Bronchial epithelial cell (primary cell): ENCODE data around the gene DZIP1L. TPM values are rescaled to one million over a fixed set of nuclear protein-coding genes. Genes with fewer than 3 reads are reported as not detected.
A peak's percentile ranks its signal among the peaks of the same experiment; 100 is the strongest.

Experiments
- DNase-seq: peaks from one replicate; pipeline ENCODE4 v3.0.0-alpha.2; 2010; ENCODE audit warnings: low read depth
- FAIRE-seq: peaks from 2 replicates; lab custom pipeline; 2011; peaks lifted over from hg19 to GRCh38; lab: Jason Lieb, UNC
- H3K27me3 ChIP-seq: 2 replicates; pipeline ENCODE4 v1.5.1; 2011; ENCODE audit warnings: low read length; ENCODE audit not compliant: control insufficient read depth, insufficient read depth
- H3K36me3 ChIP-seq: 2 replicates; pipeline ENCODE4 v1.5.1; 2011; ENCODE audit warnings: low read length; ENCODE audit not compliant: control insufficient read depth, insufficient read depth
- H3K4me3 ChIP-seq: 2 replicates; pipeline ENCODE4 v1.5.1; 2011; ENCODE audit warnings: mild to moderate bottlenecking, low read depth, low read length, control low read depth
- total RNA-seq: library from RNA; depleted of rRNA; stranded (reverse); fragments of >200 nt; gene quantifications from 2 replicates; pipeline ENCODE4 v1.2.1, GENCODE V29; 2014
- TF ChIP-seq, protein P1 (sequence below): IDR thresholded peaks from 2 replicates; pipeline ENCODE4 v1.5.1; 2011; ENCODE audit warnings: mild to moderate bottlenecking, moderate library complexity, low read length, control low read depth, inconsistent platforms; ENCODE audit not compliant: insufficient read depth, severe bottlenecking

Gene DZIP1L
- total RNA-seq, 1 donor from 2014 or later, result 2.1 TPM

DNA sequence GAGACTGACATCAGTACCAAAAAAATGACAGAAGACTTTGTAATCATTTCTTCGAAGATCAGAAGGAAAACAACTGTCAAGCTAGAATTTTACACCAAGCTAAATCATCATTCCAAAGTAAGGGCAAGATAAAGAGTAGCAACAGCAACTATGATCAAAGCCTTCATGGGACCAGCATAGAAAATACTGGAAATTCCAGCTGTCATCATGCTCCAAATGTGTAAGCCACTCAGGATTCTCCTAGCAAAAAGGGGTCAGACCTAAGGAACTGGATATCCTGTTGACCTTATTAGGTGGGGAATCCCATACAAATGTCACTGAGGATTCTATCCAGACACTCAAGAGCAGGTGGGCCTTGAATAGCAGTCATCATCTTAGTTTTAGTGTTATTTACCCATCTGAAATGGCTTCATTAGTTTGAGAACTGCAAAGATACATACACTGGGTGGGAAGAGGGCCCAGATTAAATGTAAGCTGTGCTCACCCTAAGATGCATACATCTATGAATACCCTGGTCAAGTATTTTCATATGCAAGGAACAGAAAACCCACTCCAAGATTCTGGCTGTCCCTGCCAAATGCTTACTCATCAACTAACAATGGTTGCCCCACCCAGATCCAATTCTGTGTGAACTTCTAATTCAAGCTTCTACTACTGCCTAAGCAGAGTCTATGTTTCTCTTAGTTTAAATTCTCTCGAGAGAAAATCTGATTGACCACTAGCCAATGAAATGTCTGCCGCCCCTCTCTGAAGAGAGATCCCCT is 72.0 kb downstream of the DZIP1L start:
- TF ChIP-seq, protein P1, sequence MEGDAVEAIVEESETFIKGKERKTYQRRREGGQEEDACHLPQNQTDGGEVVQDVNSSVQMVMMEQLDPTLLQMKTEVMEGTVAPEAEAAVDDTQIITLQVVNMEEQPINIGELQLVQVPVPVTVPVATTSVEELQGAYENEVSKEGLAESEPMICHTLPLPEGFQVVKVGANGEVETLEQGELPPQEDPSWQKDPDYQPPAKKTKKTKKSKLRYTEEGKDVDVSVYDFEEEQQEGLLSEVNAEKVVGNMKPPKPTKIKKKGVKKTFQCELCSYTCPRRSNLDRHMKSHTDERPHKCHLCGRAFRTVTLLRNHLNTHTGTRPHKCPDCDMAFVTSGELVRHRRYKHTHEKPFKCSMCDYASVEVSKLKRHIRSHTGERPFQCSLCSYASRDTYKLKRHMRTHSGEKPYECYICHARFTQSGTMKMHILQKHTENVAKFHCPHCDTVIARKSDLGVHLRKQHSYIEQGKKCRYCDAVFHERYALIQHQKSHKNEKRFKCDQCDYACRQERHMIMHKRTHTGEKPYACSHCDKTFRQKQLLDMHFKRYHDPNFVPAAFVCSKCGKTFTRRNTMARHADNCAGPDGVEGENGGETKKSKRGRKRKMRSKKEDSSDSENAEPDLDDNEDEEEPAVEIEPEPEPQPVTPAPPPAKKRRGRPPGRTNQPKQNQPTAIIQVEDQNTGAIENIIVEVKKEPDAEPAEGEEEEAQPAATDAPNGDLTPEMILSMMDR, result no peak
- no peaks in the 10 kb centered on the region for H3K36me3 ChIP-seq
- no peak overlapping the region for H3K4me3 ChIP-seq
- DNase-seq (peak; percentile 90), FAIRE-seq (no peak)
- no peaks in the 10 kb centered on the region for H3K27me3 ChIP-seq

GRCh38 chr3:138042043-138042442 is 73.4 kb downstream of the DZIP1L start:
- no peak overlapping the region for H3K4me3 ChIP-seq
- no peaks in the 10 kb centered on the region for H3K36me3 ChIP-seq
- no peaks in the 10 kb centered on the region for H3K27me3 ChIP-seq
- DNase-seq, result peak; percentile 84
- FAIRE-seq, result no peak
- TF ChIP-seq, protein P1, result no peak

DNA sequence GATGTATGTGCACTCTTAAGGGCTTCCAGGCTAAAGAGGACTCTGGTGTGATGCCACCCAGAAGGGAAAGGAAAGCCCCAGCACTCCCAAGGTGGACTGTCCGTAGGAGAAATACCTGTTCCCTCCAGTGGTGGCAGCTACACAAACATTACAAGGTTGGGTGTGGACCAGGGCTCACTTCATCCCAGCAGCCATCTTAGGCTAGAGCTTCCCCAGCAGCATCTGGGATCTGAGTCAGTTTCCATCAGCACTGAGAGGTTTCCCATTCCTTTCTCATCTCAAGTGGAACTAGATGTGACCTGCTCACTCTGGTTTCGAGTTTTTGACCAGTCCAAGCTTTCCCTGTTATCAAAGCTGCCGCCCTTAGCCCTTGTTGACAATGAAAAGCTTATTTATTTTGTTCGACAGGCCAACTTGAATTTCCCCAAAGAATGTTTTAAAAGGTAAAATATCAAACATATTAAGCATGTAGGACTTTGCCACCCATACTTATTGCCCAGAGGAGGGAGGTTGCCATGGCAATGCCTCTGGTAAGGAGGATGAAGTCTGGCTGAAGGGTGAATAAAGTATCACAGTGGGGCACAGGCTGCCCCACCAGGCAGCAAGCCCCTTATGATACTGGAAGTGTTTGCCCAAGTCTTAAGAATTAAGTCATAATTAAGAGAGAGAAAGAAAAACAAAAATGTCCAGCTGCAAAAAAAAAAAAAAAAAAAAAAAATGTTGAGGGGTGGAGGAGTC is 76.5 kb downstream of the DZIP1L start:
- no peak for DNase-seq
- FAIRE-seq, result no peak
- H3K4me3 ChIP-seq, result no peak overlapping the region
- H3K27me3 ChIP-seq, result no peaks in the 10 kb centered on the region
- TF ChIP-seq, protein P1, result no peak
- no peaks in the 10 kb centered on the region for H3K36me3 ChIP-seq

- DNase-seq (no peak), FAIRE-seq (no peak)
- Histone ChIP-seq H3K36me3 (no peaks in the 10 kb centered on the region), H3K27me3 (no peaks in the 10 kb centered on the region), H3K4me3 (no peak overlapping the region)
- TF ChIP-seq, protein P1, result no peak
Measured at GRCh38 chr3:138036572-138036971, 78.8 kb downstream of the DZIP1L start.

GRCh38 chr3:138034918-138035317 is 80.5 kb downstream of the DZIP1L start:
- Histone ChIP-seq H3K4me3 (no peak overlapping the region), H3K27me3 (no peaks in the 10 kb centered on the region), H3K36me3 (no peaks in the 10 kb centered on the region)
- DNase-seq (peak; percentile 70), FAIRE-seq (no peak)
- TF ChIP-seq, protein P1, result no peak
